Measurements from ENCODE around the gene HYCC2. TPM values are rescaled to one million over a fixed set of nuclear protein-coding genes. Genes with fewer than 3 reads are reported as not detected.

HYCC2 gene
- total RNA-seq, 5 donors from 2014 or later (not counting 1 experiment from before 2014, with no cell fraction given): 29.5 to 44.6 (median 36.0) TPM

DNA sequence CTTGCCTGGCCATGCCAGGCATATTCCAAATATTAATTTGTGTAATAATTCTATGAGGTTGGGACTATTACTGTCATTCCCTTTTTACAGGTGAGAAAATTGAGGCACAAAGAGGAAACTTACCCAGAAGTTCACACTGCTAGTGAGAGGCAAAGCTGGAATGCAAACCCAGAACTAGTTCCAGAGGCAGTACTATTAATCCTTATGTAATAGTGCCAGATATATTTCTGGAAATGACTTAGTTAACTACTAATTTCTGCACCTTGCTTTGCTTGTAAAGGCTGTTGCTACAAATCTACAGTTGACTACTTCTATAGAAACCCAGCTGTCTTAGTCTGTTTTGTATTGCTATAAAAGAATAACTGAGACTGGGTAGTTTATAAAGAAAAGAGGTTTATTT lies 39.1 kb upstream of the HYCC2 start:
- CTCF ChIA-PET: interaction anchor here in 1 of 2 donors (0.5 kb wide), 1 partner anchor 146 kb away, joined by 3 read pairs; no protein-coding TSS in a partner anchor
- H3K36me3 Mint-ChIP-seq: peaks cover 10% of the 10 kb centered on the region
- no peaks in the 10 kb centered on the region for H3K9me3 Mint-ChIP-seq
- Histone ChIP-seq H3K36me3 (ENCODE audit: control insufficient read depth in 2 of 2, extremely low read depth in 1 of 2, insufficient read depth in 1 of 2, low read length in 1 of 2) (no peaks in the 10 kb centered on the region), H3K9me3 (no peaks in the 10 kb centered on the region), H3K4me1 (ENCODE audit: control insufficient read depth in 1 of 2, extremely low read depth in 1 of 2, insufficient read depth in 2 of 2, low read length in 2 of 2) (peaks cover 0 to 21% of the 10 kb centered on the region in 2 experiments), H3K27ac (ENCODE audit: low read length) (no peak overlapping the region), H3K4me3 (ENCODE audit: control insufficient read depth in 1 of 2, extremely low read depth in 1 of 2, low read length in 1 of 2) (no peak overlapping the region), H3K27me3 (replicated peaks in 1 of 2; ENCODE audit: control insufficient read depth in 2 of 2, extremely low read depth in 1 of 2, insufficient read depth in 2 of 2, low read length in 1 of 2) (no peaks in the 10 kb centered on the region)
- H3K27me3 Mint-ChIP-seq: no peaks in the 10 kb centered on the region
- H3K27ac Mint-ChIP-seq: no peak overlapping the region
- peaks cover 15 to 25% (median 23%) of the 10 kb centered on the region in 3 donors for H3K4me1 Mint-ChIP-seq
- ATAC-seq (replicated peaks in 1 of 4) (no peak), DNase-seq (no peak)
- no peak overlapping the region for H3K4me3 Mint-ChIP-seq
- POLR2A ChIA-PET: interaction anchor here in 1 of 2 donors (0.7 to 1.0 kb wide), 2 partner anchors 154 to 249 kb away, joined by 3 to 4 read pairs; no protein-coding TSS in a partner anchor

DNA sequence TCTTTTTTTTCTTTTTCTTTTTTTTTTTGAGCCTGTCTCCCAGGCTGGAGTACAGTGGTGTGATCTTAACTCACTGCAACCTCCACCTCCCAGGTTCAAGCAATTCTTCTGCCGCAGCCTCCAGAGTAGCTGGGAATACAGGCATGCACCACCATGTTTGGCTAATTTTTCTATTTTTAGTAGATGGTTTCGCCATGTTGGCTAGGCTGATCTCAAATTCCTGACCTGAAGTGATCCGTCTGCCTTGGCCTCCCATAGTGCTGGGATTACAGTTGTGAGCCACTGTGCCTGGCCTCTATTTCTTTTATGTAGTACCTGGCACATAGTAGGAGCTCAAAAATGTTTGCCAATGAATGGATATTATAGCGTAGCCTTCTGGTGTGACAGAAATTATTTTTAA lies 37.7 kb upstream of the HYCC2 start:
- Histone ChIP-seq H3K27ac (ENCODE audit: low read length) (no peak overlapping the region), H3K9me3 (no peaks in the 10 kb centered on the region), H3K36me3 (ENCODE audit: control insufficient read depth in 2 of 2, extremely low read depth in 1 of 2, insufficient read depth in 1 of 2, low read length in 1 of 2) (no peaks in the 10 kb centered on the region), H3K4me3 (ENCODE audit: control insufficient read depth in 1 of 2, extremely low read depth in 1 of 2, low read length in 1 of 2) (no peak overlapping the region), H3K27me3 (replicated peaks in 1 of 2; ENCODE audit: control insufficient read depth in 2 of 2, extremely low read depth in 1 of 2, insufficient read depth in 2 of 2, low read length in 1 of 2) (no peaks in the 10 kb centered on the region), H3K4me1 (ENCODE audit: control insufficient read depth in 1 of 2, extremely low read depth in 1 of 2, insufficient read depth in 2 of 2, low read length in 2 of 2) (peaks cover 0 to 7% of the 10 kb centered on the region in 2 experiments)
- DNase-seq: no peak
- Mint-ChIP-seq H3K27me3 (no peaks in the 10 kb centered on the region), H3K36me3 (peaks cover 10% of the 10 kb centered on the region), H3K4me3 (no peak overlapping the region), H3K27ac (no peak overlapping the region), H3K4me1 (peaks cover under 1 to 12% (median 10%) of the 10 kb centered on the region in 3 donors), H3K9me3 (no peaks in the 10 kb centered on the region)
- ChIA-PET POLR2A (interaction anchor here in 1 of 2 donors (0.6 kb wide), 1 partner anchor 149 kb away, joined by 3 read pairs; no protein-coding TSS in a partner anchor), CTCF (no interaction called here)
- ATAC-seq (replicated peaks in 1 of 4): no peak
- WGBS (ENCODE audit: insufficient coverage): 94% methylated on average over 2 of the region's 4 CpGs

DNA sequence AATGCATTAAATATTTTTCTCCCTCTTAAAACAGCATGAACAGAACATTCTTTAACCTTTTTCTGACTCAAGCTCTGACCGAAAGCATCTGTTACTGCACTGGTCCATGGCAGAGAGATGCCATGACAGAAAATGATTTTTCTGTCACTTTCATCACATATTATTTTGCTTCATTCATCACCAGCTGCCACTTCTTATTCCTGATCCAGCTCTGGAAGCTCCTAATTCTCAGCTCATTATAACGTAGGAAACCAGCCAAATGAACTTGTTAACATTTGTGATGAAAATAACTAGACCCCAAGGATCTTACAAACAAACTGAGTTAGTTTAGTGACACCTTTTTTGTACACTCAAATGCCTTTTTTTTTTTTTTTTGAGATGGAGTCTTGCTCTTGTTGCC lies 36.9 kb upstream of the HYCC2 start:
- Histone ChIP-seq H3K4me1 (ENCODE audit: control insufficient read depth in 1 of 2, extremely low read depth in 1 of 2, insufficient read depth in 2 of 2, low read length in 2 of 2) (peaks cover 0 to 1% of the 10 kb centered on the region in 2 experiments), H3K9me3 (no peaks in the 10 kb centered on the region), H3K27me3 (replicated peaks in 1 of 2; ENCODE audit: control insufficient read depth in 2 of 2, extremely low read depth in 1 of 2, insufficient read depth in 2 of 2, low read length in 1 of 2) (no peaks in the 10 kb centered on the region), H3K27ac (ENCODE audit: low read length) (no peak overlapping the region), H3K36me3 (ENCODE audit: control insufficient read depth in 2 of 2, extremely low read depth in 1 of 2, insufficient read depth in 1 of 2, low read length in 1 of 2) (no peaks in the 10 kb centered on the region), H3K4me3 (ENCODE audit: control insufficient read depth in 1 of 2, extremely low read depth in 1 of 2, low read length in 1 of 2) (no peak overlapping the region)
- H3K27me3 Mint-ChIP-seq: no peaks in the 10 kb centered on the region
- peaks cover 10% of the 10 kb centered on the region for H3K36me3 Mint-ChIP-seq
- peaks cover 0 to 6% (median 5%) of the 10 kb centered on the region in 3 donors for H3K4me1 Mint-ChIP-seq
- ATAC-seq (replicated peaks in 1 of 4) (no peak), DNase-seq (no peak)
- no peak overlapping the region for H3K4me3 Mint-ChIP-seq
- ChIA-PET CTCF (interaction anchor here (0.7 to 1.1 kb wide), 4 partner anchors 14 to 240 kb away, joined by 4 to 5 read pairs (median 4); no protein-coding TSS in a partner anchor), POLR2A (interaction anchor here (0.6 to 0.7 kb wide), 3 partner anchors 8 to 21 kb away, joined by 3 to 10 read pairs (median 3); no protein-coding TSS in a partner anchor)
- no peak overlapping the region for H3K27ac Mint-ChIP-seq
- H3K9me3 Mint-ChIP-seq: no peaks in the 10 kb centered on the region
- 100% methylated on average over 2 of the region's 2 CpGs for WGBS (ENCODE audit: insufficient coverage)

DNA sequence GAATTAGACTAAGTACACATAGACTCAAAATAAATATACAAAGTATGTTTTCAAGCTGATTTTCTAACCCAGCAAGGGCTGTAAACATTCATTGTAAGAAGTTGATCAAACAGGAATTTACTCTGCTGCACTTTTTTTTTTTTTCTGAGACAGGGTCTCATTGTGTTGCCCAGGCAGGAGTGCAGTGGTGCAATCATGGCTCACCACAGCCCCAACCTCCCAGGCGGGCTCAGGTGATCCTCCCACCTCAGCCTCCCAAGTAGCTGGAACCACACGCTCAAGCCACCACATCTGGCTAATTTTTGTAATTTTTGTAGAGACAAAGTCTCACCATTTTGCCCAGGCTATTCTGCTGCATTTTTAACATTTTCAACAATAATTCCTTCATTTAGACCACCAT lies 36.2 kb upstream of the HYCC2 start:
- no peaks in the 10 kb centered on the region for H3K27me3 ChIP-seq (replicated peaks in 1 of 2; ENCODE audit: control insufficient read depth in 2 of 2, extremely low read depth in 1 of 2, insufficient read depth in 2 of 2, low read length in 1 of 2)
- H3K27ac ChIP-seq (ENCODE audit: low read length): no peak overlapping the region
- H3K9me3 Mint-ChIP-seq: no peaks in the 10 kb centered on the region
- H3K36me3 Mint-ChIP-seq: peaks cover 10% of the 10 kb centered on the region
- H3K4me1 ChIP-seq (ENCODE audit: control insufficient read depth in 1 of 2, extremely low read depth in 1 of 2, insufficient read depth in 2 of 2, low read length in 2 of 2): no peaks in the 10 kb centered on the region
- POLR2A ChIA-PET: interaction anchor here (0.6 to 0.7 kb wide), 3 partner anchors 9 to 147 kb away, joined by 3 to 5 read pairs (median 3); no protein-coding TSS in a partner anchor
- no peak for ATAC-seq (replicated peaks in 1 of 4)
- peaks cover 0 to 5% (median 3%) of the 10 kb centered on the region in 3 donors for H3K4me1 Mint-ChIP-seq
- no peak overlapping the region for H3K4me3 Mint-ChIP-seq
- 100% methylated on average over 2 of the region's 2 CpGs for WGBS (ENCODE audit: insufficient coverage)
- H3K9me3 ChIP-seq: no peaks in the 10 kb centered on the region
- no peak for DNase-seq
- no peaks in the 10 kb centered on the region for H3K27me3 Mint-ChIP-seq
- no peak overlapping the region for H3K4me3 ChIP-seq (ENCODE audit: control insufficient read depth in 1 of 2, extremely low read depth in 1 of 2, low read length in 1 of 2)
- CTCF ChIA-PET: interaction anchor here in 1 of 2 donors (0.5 to 1.1 kb wide), 2 partner anchors 15 to 113 kb away, joined by 3 to 4 read pairs; no protein-coding TSS in a partner anchor
- no peaks in the 10 kb centered on the region for H3K36me3 ChIP-seq (ENCODE audit: control insufficient read depth in 2 of 2, extremely low read depth in 1 of 2, insufficient read depth in 1 of 2, low read length in 1 of 2)
- H3K27ac Mint-ChIP-seq: no peak overlapping the region

DNA sequence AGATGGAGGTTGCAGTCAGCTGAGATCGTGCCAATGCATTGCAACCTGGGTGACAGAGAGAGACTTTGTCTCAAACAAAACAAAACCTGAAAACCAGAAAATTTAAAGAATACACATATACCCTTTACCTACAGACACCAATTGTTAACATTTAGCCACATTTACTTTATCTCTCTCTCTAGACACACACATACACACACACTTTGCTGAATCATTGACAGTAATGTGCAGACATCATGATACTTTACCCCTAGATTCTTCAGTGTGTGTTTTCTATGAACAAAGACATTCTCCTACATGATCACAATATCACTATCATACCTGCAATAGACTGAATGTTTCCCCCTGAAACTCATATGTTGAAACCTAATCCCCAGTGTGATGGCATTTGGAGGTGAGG lies 34.3 kb upstream of the HYCC2 start:
- no peak overlapping the region for H3K4me3 Mint-ChIP-seq
- ATAC-seq (replicated peaks in 1 of 4): no peak
- Histone ChIP-seq H3K36me3 (ENCODE audit: control insufficient read depth in 2 of 2, extremely low read depth in 1 of 2, insufficient read depth in 1 of 2, low read length in 1 of 2) (no peaks in the 10 kb centered on the region), H3K4me3 (ENCODE audit: control insufficient read depth in 1 of 2, extremely low read depth in 1 of 2, low read length in 1 of 2) (no peak overlapping the region), H3K27ac (ENCODE audit: low read length) (no peak overlapping the region), H3K4me1 (ENCODE audit: control insufficient read depth in 1 of 2, extremely low read depth in 1 of 2, insufficient read depth in 2 of 2, low read length in 2 of 2) (no peaks in the 10 kb centered on the region), H3K9me3 (no peaks in the 10 kb centered on the region), H3K27me3 (replicated peaks in 1 of 2; ENCODE audit: control insufficient read depth in 2 of 2, extremely low read depth in 1 of 2, insufficient read depth in 2 of 2, low read length in 1 of 2) (no peaks in the 10 kb centered on the region)
- H3K4me1 Mint-ChIP-seq: peaks cover 0 to 3% (median 0%) of the 10 kb centered on the region in 3 donors
- H3K27me3 Mint-ChIP-seq: no peaks in the 10 kb centered on the region
- no peaks in the 10 kb centered on the region for H3K9me3 Mint-ChIP-seq
- CTCF ChIA-PET: no interaction called here
- peaks cover 10% of the 10 kb centered on the region for H3K36me3 Mint-ChIP-seq
- POLR2A ChIA-PET: no interaction called here
- 100% methylated on average over 1 of the region's 1 CpG for WGBS (ENCODE audit: insufficient coverage)
- no peak for DNase-seq
- no peak overlapping the region for H3K27ac Mint-ChIP-seq

DNA sequence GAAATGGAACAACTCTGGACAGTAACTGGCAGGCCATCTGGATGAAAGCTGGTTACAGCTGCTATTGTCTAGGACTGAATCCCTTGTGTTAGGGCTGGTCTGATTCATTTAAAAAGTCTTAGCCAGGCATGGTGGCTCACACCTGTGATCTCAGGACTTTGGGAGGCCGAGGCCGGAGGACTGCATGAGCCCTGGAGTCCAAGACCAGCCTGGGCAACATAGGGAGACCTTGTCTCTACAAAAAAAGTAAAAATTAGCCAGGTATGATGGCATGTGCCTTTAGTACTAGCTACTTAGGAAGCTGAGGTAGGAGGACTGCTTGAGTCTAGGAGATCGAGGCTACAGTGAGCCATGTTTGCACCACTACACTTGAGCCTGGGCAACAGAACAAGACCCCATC lies 29.0 kb upstream of the HYCC2 start:
- Histone ChIP-seq H3K36me3 (ENCODE audit: control insufficient read depth in 2 of 2, extremely low read depth in 1 of 2, insufficient read depth in 1 of 2, low read length in 1 of 2) (no peaks in the 10 kb centered on the region), H3K4me1 (ENCODE audit: control insufficient read depth in 1 of 2, extremely low read depth in 1 of 2, insufficient read depth in 2 of 2, low read length in 2 of 2) (no peaks in the 10 kb centered on the region), H3K27me3 (replicated peaks in 1 of 2; ENCODE audit: control insufficient read depth in 2 of 2, extremely low read depth in 1 of 2, insufficient read depth in 2 of 2, low read length in 1 of 2) (no peaks in the 10 kb centered on the region), H3K27ac (ENCODE audit: low read length) (no peak overlapping the region), H3K9me3 (no peaks in the 10 kb centered on the region), H3K4me3 (ENCODE audit: control insufficient read depth in 1 of 2, extremely low read depth in 1 of 2, low read length in 1 of 2) (no peak overlapping the region)
- DNase-seq (no peak), ATAC-seq (replicated peaks in 1 of 4) (no peak)
- ChIA-PET POLR2A (no interaction called here), CTCF (interaction anchor here in 1 of 2 donors (0.5 to 0.6 kb wide), 2 partner anchors 81 to 367 kb away, joined by 3 read pairs; no protein-coding TSS in a partner anchor)
- H3K36me3 Mint-ChIP-seq: no peaks in the 10 kb centered on the region
- H3K9me3 Mint-ChIP-seq: no peaks in the 10 kb centered on the region
- 90% methylated on average over 2 of the region's 3 CpGs for WGBS (ENCODE audit: insufficient coverage)
- no peaks in the 10 kb centered on the region for H3K4me1 Mint-ChIP-seq
- H3K4me3 Mint-ChIP-seq: no peak overlapping the region
- H3K27me3 Mint-ChIP-seq: no peaks in the 10 kb centered on the region
- no peak overlapping the region for H3K27ac Mint-ChIP-seq

Data from T-cell (primary cell).